ENCODE measurements around the gene FABP6. TPM values are rescaled to one million over a fixed set of nuclear protein-coding genes. Genes with fewer than 3 reads are reported as not detected.

Gene FABP6
- total RNA-seq, 1 donor from 2014 or later = 1.6 TPM

DNA sequence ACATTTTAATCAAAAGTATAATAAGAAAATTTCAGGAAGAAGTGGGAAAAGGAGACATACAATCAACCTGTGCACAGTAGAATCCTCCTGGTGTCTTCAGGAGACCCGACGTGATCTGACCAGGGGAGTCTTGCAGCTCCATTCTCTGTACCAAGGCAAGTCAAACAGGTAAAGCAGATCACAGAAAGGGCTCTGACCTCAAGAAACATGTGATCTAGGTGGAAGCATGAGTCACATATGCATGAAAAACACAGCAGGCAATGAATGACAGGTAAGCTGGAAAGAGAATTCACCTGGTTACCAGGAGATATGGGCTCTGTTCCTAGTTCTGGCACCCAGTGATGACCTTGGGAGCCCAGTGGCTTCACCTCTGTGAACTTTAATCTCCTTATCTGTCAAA is 19.4 kb upstream of the FABP6 start:
- Histone ChIP-seq H3K9me3 (replicated peaks) (no peaks in the 10 kb centered on the region), H3K27me3 (ENCODE audit: low read depth) (no peaks in the 10 kb centered on the region), H3K27ac (replicated peaks) (no peak overlapping the region), H3K4me1 (peaks cover 11% of the 10 kb centered on the region), H3K4me3 (no peak overlapping the region), H3K36me3 (no peaks in the 10 kb centered on the region)
- no peak for DNase-seq
- intact Hi-C loops (cut with micrococcal nuclease) = no loop called here
- TF ChIP-seq, protein P1, sequence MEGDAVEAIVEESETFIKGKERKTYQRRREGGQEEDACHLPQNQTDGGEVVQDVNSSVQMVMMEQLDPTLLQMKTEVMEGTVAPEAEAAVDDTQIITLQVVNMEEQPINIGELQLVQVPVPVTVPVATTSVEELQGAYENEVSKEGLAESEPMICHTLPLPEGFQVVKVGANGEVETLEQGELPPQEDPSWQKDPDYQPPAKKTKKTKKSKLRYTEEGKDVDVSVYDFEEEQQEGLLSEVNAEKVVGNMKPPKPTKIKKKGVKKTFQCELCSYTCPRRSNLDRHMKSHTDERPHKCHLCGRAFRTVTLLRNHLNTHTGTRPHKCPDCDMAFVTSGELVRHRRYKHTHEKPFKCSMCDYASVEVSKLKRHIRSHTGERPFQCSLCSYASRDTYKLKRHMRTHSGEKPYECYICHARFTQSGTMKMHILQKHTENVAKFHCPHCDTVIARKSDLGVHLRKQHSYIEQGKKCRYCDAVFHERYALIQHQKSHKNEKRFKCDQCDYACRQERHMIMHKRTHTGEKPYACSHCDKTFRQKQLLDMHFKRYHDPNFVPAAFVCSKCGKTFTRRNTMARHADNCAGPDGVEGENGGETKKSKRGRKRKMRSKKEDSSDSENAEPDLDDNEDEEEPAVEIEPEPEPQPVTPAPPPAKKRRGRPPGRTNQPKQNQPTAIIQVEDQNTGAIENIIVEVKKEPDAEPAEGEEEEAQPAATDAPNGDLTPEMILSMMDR (IDR thresholded peaks at IDR 0.05; ENCODE audit: borderline replicate concordance) = no peak

DNA sequence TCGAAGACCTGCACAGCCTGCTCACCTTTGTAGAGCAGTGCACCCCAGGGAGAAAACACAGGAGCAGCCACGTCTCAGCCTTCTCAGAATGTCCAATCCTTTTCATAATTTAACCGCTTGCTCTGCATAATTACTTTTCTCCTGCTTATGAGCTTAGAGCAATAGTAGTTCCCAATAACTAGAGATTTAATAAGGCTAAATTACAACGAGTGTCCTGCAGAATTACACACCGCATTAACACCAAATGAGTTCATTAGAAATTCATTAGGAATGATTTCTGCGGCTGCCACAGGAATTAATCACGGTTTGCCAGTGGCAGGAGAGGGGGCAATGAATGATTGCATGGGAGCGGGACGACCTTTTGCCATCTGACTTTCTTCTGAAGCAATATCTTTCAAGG is 18.7 kb upstream of the FABP6 start:
- DNase-seq = no peak
- Histone ChIP-seq H3K27ac (replicated peaks) (no peak overlapping the region), H3K36me3 (no peaks in the 10 kb centered on the region), H3K4me1 (peaks cover 11% of the 10 kb centered on the region), H3K4me3 (no peak overlapping the region), H3K9me3 (replicated peaks) (no peaks in the 10 kb centered on the region), H3K27me3 (ENCODE audit: low read depth) (no peaks in the 10 kb centered on the region)
- intact Hi-C loops (cut with micrococcal nuclease) = no loop called here
- TF ChIP-seq, protein P1 (IDR thresholded peaks at IDR 0.05; ENCODE audit: borderline replicate concordance) = no peak

DNA sequence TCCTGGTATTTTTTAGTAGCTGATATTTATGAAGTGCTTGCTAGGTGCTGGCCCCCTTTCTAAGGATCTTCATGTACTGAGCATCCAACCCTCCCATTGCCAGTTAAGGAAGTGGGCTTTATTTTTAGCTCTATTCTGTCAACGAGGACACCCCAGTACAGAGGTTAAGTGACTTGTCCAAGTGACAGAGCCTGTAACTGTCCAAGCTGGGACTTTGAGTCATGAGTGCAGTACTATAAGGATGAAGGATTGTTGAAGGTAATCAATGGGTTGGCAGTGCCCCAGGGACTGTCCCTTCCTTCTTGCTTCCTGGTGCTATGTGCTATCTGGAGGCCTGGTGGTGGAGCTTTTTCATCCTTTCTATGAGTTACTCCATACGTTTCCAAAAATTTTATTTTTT is 18.0 kb upstream of the FABP6 start:
- no peak overlapping the region for H3K27ac ChIP-seq (replicated peaks)
- H3K4me3 ChIP-seq = no peak overlapping the region
- peaks cover 11% of the 10 kb centered on the region for H3K4me1 ChIP-seq
- H3K9me3 ChIP-seq (replicated peaks) = no peaks in the 10 kb centered on the region
- TF ChIP-seq, protein P1 (IDR thresholded peaks at IDR 0.05; ENCODE audit: borderline replicate concordance) = no peak
- no peaks in the 10 kb centered on the region for H3K36me3 ChIP-seq
- DNase-seq = no peak
- H3K27me3 ChIP-seq (ENCODE audit: low read depth) = no peaks in the 10 kb centered on the region
- intact Hi-C loops (cut with micrococcal nuclease) = no loop called here

DNA sequence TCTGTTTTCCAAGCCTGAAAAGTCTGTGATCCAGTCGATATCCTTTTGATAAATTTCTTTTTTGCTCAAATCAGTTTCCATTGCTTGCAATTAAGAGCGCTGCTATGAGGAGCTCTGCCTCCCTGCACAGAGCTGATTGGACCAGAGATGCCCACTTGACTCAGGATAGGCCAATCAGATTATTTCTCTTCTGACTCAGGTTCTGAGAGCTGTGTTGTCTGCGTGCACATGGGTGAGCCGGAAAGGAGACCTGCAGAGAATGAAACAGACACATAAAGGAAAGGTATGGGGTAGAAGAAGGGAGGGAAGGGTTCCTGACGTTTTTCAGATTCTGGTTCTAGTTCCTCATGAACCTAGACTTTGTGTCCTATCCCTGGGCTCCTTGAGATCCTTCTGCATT is 15.8 kb upstream of the FABP6 start:
- intact Hi-C loops (cut with micrococcal nuclease) = no loop called here
- H3K4me3 ChIP-seq = no peak overlapping the region
- TF ChIP-seq, protein P1 (IDR thresholded peaks at IDR 0.05; ENCODE audit: borderline replicate concordance) = no peak

DNA sequence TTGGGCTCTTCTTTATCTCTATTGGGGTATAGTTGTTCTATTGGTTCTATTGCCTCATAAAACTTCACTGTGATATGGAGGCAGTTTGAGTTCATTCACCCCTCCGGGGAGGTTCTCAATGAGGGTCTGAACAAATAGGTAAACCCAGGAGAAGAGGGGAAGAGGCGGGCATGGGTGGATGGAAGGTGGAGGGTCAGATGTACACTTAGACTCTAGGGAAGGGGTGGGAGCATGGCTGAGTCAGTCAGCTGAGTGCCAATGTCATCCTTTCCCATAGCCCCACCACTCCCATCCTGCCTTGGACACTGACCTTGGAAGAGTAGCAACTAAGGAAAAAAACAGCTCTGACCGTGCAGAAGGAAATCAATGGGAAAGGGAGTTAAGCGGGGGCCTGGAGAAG is 9.9 kb upstream of the FABP6 start:
- no peak overlapping the region for H3K4me3 ChIP-seq
- TF ChIP-seq, protein P1 (IDR thresholded peaks at IDR 0.05; ENCODE audit: borderline replicate concordance) = no peak
- H3K27me3 ChIP-seq (ENCODE audit: low read depth) = no peaks in the 10 kb centered on the region
- no peaks in the 10 kb centered on the region for H3K4me1 ChIP-seq
- intact Hi-C loops (cut with micrococcal nuclease) = no loop called here
- H3K27ac ChIP-seq (replicated peaks) = no peak overlapping the region
- H3K36me3 ChIP-seq = no peaks in the 10 kb centered on the region
- H3K9me3 ChIP-seq (replicated peaks) = no peaks in the 10 kb centered on the region
- no peak for DNase-seq

More for the DNA sequence above, 15.8 kb upstream of the FABP6 start:
- DNase-seq = no peak
- Histone ChIP-seq H3K4me1 (peaks cover 11% of the 10 kb centered on the region), H3K9me3 (replicated peaks) (no peaks in the 10 kb centered on the region), H3K27me3 (ENCODE audit: low read depth) (no peaks in the 10 kb centered on the region), H3K36me3 (no peaks in the 10 kb centered on the region), H3K27ac (replicated peaks) (no peak overlapping the region)

DNA sequence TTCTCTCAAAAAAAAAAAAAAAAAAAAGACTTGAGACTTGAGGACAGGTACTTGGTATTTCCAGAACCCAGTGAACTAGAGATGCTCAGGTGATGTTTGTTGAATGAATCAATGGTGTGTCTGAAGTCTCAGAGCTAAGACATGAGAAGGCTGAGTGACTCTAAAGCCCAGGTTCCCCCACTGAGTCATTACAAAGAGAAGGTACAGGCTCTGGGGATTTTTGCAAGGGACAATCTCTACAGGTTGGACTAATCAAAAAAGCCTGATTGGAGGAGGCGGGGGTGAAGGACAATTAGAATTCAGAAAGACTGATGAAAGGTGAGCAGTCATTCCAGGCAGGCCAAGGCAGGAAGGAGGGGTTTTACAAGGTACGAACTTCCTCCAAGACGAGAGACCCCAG is 8.2 kb upstream of the FABP6 start:
- TF ChIP-seq, protein P1 (IDR thresholded peaks at IDR 0.05; ENCODE audit: borderline replicate concordance) = no peak
- no peaks in the 10 kb centered on the region for H3K36me3 ChIP-seq
- no peak for DNase-seq

More for the DNA sequence above, 8.2 kb upstream of the FABP6 start:
- intact Hi-C loops (cut with micrococcal nuclease) = no loop called here
- Histone ChIP-seq H3K9me3 (replicated peaks) (no peaks in the 10 kb centered on the region), H3K4me1 (no peaks in the 10 kb centered on the region), H3K4me3 (no peak overlapping the region), H3K27ac (replicated peaks) (no peak overlapping the region), H3K27me3 (ENCODE audit: low read depth) (no peaks in the 10 kb centered on the region)

Measured in left ventricle myocardium inferior (tissue), 1 donor.